GM10248 (cell line): Measurements from ENCODE around the gene C1orf35.

Source experiments
- CTCF ChIA-PET: fragments of 300-600 bp; sonication (Branson Sonifier 250); formaldehyde crosslinking; extraction: SDS; loops from one replicate; lab custom pipeline; 2021; ENCODE audit warnings: antibody characterized with exemption; lab: Yijun Ruan, JAX
- POLR2A ChIA-PET: fragments of 350-650 bp; sonication (Branson Sonifier 250); formaldehyde crosslinking; extraction: SDS; loops from one replicate; lab custom pipeline; 2020; ENCODE audit warnings: antibody characterized with exemption; lab: Yijun Ruan, JAX
- DNase-seq: peaks from one replicate; pipeline ENCODE4 v3.0.0; 2012; ENCODE audit errors: extremely low spot score
- TF ChIP-seq, protein P1 (sequence below): IDR thresholded peaks from 2 replicates; pipeline ENCODE4 v1.5.1; 2012; ENCODE audit warnings: mild to moderate bottlenecking, low read depth; ENCODE audit errors: extremely low read depth, missing control alignments, control extremely low read depth

Gene C1orf35

DNA sequence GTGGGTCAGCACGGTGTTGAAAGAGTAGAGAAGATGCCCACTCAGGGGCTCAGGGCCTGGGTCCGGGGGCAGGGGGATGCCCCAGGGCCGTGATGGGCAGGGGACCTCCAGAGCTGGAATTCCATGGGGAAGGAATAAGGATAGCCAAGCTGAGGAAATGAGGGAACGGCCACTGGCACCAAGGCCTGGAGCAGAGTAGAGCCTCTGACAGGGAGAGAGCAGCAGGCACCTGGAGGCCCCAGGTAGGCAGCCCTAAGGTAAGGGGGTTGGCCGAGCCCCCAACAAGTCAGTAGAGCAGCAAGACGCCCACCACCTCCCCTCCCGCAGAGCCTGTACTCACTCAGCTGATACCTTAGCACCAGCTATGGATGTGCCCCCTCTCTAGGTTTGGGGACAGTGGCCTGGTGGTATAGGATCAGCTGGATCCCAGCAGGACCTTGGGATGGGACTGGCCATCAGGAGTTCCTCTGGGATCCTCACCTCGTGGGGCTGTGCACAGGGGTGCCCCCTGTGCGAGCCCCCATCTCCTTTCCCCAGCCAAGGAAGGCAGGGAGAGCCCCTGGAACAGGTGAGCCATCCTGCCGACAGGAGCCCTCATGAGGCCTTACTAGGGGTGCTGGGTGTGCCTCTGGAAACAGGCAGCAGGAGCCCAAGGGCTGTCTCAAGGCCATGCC lies 41.6 kb downstream of the C1orf35 start:
- POLR2A ChIA-PET = no interaction called here
- TF ChIP-seq, protein P1, sequence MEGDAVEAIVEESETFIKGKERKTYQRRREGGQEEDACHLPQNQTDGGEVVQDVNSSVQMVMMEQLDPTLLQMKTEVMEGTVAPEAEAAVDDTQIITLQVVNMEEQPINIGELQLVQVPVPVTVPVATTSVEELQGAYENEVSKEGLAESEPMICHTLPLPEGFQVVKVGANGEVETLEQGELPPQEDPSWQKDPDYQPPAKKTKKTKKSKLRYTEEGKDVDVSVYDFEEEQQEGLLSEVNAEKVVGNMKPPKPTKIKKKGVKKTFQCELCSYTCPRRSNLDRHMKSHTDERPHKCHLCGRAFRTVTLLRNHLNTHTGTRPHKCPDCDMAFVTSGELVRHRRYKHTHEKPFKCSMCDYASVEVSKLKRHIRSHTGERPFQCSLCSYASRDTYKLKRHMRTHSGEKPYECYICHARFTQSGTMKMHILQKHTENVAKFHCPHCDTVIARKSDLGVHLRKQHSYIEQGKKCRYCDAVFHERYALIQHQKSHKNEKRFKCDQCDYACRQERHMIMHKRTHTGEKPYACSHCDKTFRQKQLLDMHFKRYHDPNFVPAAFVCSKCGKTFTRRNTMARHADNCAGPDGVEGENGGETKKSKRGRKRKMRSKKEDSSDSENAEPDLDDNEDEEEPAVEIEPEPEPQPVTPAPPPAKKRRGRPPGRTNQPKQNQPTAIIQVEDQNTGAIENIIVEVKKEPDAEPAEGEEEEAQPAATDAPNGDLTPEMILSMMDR = no peak
- CTCF ChIA-PET = no interaction called here
- DNase-seq = no peak

GRCh38 chr1:228060458-228061190 lies 42.5 kb downstream of the C1orf35 start:
- POLR2A ChIA-PET = no interaction called here
- CTCF ChIA-PET = no interaction called here
- TF ChIP-seq, protein P1 = no peak
- DNase-seq = no peak

DNA sequence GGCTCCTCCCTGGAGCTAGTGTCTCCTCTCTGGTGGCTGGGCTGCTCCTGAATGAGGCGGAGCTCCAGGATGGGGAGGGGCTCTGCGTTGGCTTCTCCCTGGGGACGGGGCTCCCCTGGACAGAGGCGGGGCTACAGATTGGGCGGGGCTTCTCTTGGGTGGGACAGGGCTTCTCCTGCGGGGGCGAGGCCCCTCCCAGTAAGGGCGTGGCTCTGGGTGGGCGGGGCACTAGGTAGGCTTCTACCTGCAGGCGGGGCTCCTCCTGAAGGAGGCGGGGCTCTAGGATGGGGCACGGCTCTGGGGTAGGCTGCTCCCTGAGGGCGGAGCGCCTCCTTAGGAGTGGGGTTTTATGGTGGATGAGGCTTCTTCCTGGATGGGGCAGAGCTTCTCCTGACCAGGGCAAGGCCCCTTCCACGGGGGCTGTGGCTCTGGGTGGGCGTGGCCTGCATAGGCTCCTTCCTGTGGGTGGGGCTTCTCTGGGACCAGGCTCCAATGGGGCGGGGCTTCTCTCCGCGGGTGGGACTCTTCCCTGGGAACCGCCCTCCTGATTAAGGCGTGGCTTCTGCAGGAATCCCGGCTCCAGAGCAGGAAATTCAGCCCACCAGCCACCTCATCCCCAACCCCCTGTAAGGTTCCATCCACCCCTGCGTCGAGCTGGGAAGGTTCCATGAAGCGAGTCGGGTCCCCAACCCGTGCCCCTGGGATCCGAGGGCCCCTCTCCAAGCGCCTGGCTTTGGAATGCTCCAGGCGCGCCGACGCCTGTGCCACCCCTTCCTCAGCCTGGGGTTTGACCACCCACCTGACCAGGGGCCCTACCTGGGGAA lies 43.3 kb downstream of the C1orf35 start:
- ChIA-PET CTCF (no interaction called here), POLR2A (no interaction called here)
- no peak for DNase-seq
- TF ChIP-seq, protein P1 = no peak

DNA sequence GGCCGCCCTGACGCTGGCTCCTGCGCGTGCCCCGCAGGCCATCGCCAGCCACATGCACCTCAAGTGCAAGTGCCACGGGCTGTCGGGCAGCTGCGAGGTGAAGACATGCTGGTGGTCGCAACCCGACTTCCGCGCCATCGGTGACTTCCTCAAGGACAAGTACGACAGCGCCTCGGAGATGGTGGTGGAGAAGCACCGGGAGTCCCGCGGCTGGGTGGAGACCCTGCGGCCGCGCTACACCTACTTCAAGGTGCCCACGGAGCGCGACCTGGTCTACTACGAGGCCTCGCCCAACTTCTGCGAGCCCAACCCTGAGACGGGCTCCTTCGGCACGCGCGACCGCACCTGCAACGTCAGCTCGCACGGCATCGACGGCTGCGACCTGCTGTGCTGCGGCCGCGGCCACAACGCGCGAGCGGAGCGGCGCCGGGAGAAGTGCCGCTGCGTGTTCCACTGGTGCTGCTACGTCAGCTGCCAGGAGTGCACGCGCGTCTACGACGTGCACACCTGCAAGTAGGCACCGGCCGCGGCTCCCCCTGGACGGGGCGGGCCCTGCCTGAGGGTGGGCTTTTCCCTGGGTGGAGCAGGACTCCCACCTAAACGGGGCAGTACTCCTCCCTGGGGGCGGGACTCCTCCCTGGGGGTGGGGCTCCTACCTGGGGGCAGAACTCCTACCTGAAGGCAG lies 44.0 kb downstream of the C1orf35 start:
- no peak for DNase-seq
- TF ChIP-seq, protein P1 = no peak
- ChIA-PET POLR2A (no interaction called here), CTCF (no interaction called here)

DNA sequence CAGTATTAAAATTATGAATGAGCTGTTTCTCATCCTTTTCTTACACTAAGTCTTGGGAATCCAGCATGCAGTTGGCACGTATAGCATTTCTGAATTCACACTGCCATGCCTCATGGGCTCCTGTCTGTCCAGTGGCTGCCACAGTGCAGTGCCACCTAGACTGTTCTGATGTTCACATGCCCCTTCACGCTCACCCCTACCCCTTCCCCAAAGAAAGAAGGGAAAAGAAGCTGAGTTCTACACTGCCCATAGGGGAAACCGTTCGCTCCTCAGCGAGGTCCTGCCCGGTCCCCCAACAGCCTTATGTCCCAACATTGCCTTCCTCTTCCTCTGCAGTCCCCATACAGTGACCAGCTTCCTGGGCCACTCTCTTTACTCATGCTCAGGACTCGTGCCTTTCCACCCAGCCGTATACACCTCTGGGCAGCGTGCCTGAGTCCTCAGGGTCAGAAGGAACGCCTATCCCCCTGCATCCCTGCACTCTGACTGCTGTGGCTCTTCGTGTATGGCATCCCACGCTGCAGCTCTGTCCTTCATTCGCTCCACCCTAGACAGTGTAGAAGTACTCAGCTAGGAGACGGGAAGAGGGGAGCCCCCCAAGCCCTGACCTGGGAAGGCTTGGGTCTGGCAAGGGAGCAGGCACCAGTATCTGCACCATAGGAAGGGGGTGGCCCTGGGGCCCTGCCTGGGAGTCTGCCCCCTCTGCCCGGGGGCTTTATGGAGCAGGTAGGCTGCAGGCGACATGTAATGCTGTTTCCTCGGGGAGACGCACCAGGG lies 44.8 kb downstream of the C1orf35 start:
- no peak for DNase-seq
- ChIA-PET CTCF (interaction anchor here (0.8 kb wide), 1 partner anchor 16 kb away, joined by 3 read pairs; no protein-coding TSS in a partner anchor), POLR2A (no interaction called here)
- TF ChIP-seq, protein P1 = no peak
